ENCODE measurements around the gene CFHR5.

DNA sequence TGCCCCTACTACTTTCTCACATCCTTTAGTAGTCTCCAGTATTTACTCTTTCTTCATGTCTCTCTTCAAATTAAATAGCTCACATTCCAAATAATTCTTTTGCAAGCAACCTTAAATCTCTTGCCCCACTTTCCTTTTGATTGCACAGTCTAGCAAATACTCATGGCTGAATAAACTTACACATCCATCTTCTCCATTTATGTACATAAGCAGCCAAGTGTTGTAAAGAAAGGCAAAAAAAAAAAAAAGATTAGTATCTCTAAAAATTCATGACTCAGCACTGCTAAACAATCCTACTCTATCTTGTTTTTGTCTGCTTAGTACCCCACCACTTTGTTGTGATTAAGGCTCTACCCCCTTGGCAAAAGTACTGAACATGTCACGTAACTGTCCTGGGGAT lies 47.1 kb downstream of the CFHR5 start:
- no peak for TF ChIP-seq SNAI2 (CRISPR knock-in tag; IDR thresholded peaks at IDR 0.05)
- no peak for TF ChIP-seq ZFP3 (CRISPR knock-in tag; IDR thresholded peaks at IDR 0.05)
